ENCODE data around the gene C1QBP. TPM values are rescaled to one million over a fixed set of nuclear protein-coding genes. Genes with fewer than 3 reads are reported as not detected.

Gene C1QBP
- total and polyA plus RNA-seq, 2 of the 8 experiments (the other 6 are each of a cell fraction or from before 2014, with no cell fraction given), result 355 to 454 TPM

DNA sequence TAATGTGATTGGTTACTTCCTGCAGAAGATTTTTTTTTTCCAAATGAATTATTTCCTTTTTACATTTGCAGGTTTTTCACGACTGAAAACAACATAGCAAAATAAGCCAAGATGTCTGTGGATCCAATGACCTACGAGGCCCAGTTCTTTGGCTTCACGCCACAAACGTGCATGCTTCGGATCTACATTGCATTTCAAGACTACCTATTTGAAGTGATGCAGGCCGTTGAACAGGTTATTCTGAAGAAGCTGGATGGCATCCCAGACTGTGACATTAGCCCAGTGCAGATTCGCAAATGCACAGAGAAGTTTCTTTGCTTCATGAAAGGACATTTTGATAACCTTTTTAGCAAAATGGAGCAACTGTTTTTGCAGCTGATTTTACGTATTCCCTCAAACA, 49.8 kb upstream of the C1QBP start:
- TF ChIP-seq POU5F1 (IDR thresholded peaks at IDR 0.05; ENCODE audit: low read depth, low read length) (no peak), TAF7 (optimal IDR thresholded peaks at IDR 0.05; ENCODE audit: borderline replicate concordance, low read depth, low read length) (no peak), HDAC2 (IDR thresholded peaks at IDR 0.05; ENCODE audit: borderline replicate concordance in 1 of 2, low read depth in 2 of 2, low read length in 2 of 2) (no peak), KDM4A (IDR thresholded peaks at IDR 0.05; ENCODE audit: low read depth, low read length, severe bottlenecking) (no peak), ATF3 (IDR thresholded peaks at IDR 0.05; ENCODE audit: insufficient read depth, low read depth, low read length) (no peak), YY1 (IDR thresholded peaks at IDR 0.05; ENCODE audit: low read depth, low read length) (no peak), SIN3A (conservative IDR thresholded peaks at IDR 0.05 in 1 of 2, IDR thresholded peaks at IDR 0.05 in 1 of 2; ENCODE audit: low read depth in 1 of 2, low read length in 2 of 2) (no peak), FOSL1 (IDR thresholded peaks at IDR 0.05; ENCODE audit: insufficient read depth, low read depth, low read length) (no peak), CBX8 (IDR thresholded peaks at IDR 0.05; ENCODE audit: borderline replicate concordance, low read depth, low read length) (no peak), RBBP5 (IDR thresholded peaks at IDR 0.05; ENCODE audit: borderline replicate concordance, low read depth, low read length) (no peak), CHD1 (IDR thresholded peaks at IDR 0.05; ENCODE audit: low read depth, low read length) (no peak), BACH1 (IDR thresholded peaks at IDR 0.05; ENCODE audit: low read length) (no peak), ZNF274 (IDR thresholded peaks at IDR 0.05; ENCODE audit: borderline replicate concordance, extremely low read depth, low read length) (no peak)
- H3K36me3 ChIP-seq (ENCODE audit: control insufficient read depth in 2 of 4, insufficient read depth in 4 of 4, low read length in 3 of 4), result peaks cover 5 to 39% (median 25%) of the 10 kb centered on the region in 4 experiments
- ChIA-PET CTCF (ENCODE audit: partially characterized antibody) (no interaction called here), POLR2A (ENCODE audit: partially characterized antibody) (interaction anchor here (1.0 to 6.2 kb wide), 3 partner anchors 11 to 22 kb away, joined by 3 to 91 read pairs (median 69); partner anchors contain the start of gene DHX33)
- no peak overlapping the region for H2AFZ ChIP-seq (ENCODE audit: low read length)
- no peaks in the 10 kb centered on the region for H3K4me1 ChIP-seq (replicated peaks in 1 of 4; ENCODE audit: control insufficient read depth in 3 of 4, insufficient read depth in 4 of 4, low read length in 3 of 4)
- no peak overlapping the region for H4K91ac ChIP-seq (replicated peaks; ENCODE audit: insufficient read length, low read length)
- no peak overlapping the region for H3K18ac ChIP-seq (ENCODE audit: extremely low read depth, low read length)
- no peak overlapping the region for H2BK120ac ChIP-seq (replicated peaks; ENCODE audit: low read depth, low read length)
- no peak overlapping the region for H3K23ac ChIP-seq (ENCODE audit: insufficient read length)
- peaks cover 8 to 50% of the 10 kb centered on the region in 2 experiments for H3K79me2 ChIP-seq (ENCODE audit: control insufficient read depth in 1 of 2, insufficient read depth in 2 of 2, low read length in 2 of 2)
- peaks cover 2% of the 10 kb centered on the region; the same call in 1 of the 2 replicates for H3K79me1 ChIP-seq (ENCODE audit: low read depth, low read length)
- H3K27ac ChIP-seq (ENCODE audit: low read depth, low read length), result no peak overlapping the region
- H3K27me3 ChIP-seq (replicated peaks in 1 of 4; ENCODE audit: control insufficient read depth in 3 of 4, extremely low read depth in 1 of 4, insufficient read depth in 3 of 4, low read length in 3 of 4), result no peaks in the 10 kb centered on the region
- 82% methylated on average over 8 of the region's 8 CpGs; no CpG with 5 or more reads in 1 of the 2 experiments for WGBS, 2 experiments (ENCODE audit: extremely low coverage in 1 of 2, insufficient coverage in 1 of 2, insufficient read length in 1 of 2, insufficient replicate concordance in 2 of 2, low coverage in 1 of 2, low lambda C conversion rate in 2 of 2, missing lambda C conversion rate in 1 of 2)
- H2BK15ac ChIP-seq (ENCODE audit: low read length), result no peak overlapping the region
- no peak overlapping the region for H3K4ac ChIP-seq (replicated peaks; ENCODE audit: insufficient read length, low read depth, low read length)
- H2AK5ac ChIP-seq (ENCODE audit: low read depth, low read length), result no peak overlapping the region
- no peaks in the 10 kb centered on the region for H3K9me3 ChIP-seq (ENCODE audit: insufficient read depth in 2 of 2, low read depth in 1 of 2, low read length in 1 of 2)
- no peak overlapping the region for H3K4me3 ChIP-seq (ENCODE audit: extremely low read depth in 1 of 4, insufficient read depth in 2 of 4, low read depth in 3 of 4, low read length in 4 of 4)
- no peak overlapping the region for H4K8ac ChIP-seq (ENCODE audit: extremely low read depth, insufficient read depth, low read length)
- no peak overlapping the region for H3K56ac ChIP-seq (replicated peaks; ENCODE audit: insufficient read length, low read depth, low read length)
- H3K23me2 ChIP-seq (ENCODE audit: low read depth, low read length), result peaks cover 8% of the 10 kb centered on the region
- H2BK5ac ChIP-seq (ENCODE audit: low read depth, low read length), result no peak overlapping the region
- H4K5ac ChIP-seq (ENCODE audit: insufficient read length, low read depth, low read length), result no peak overlapping the region
- H2BK12ac ChIP-seq (ENCODE audit: low read depth, low read length), result no peak overlapping the region
- no peak for FAIRE-seq
- no peak overlapping the region for H3K4me2 ChIP-seq (ENCODE audit: insufficient read depth in 1 of 2, low read depth in 2 of 2, low read length in 2 of 2)
- H3K14ac ChIP-seq (ENCODE audit: insufficient read length), result no peak overlapping the region
- no peak for DNase-seq (ENCODE audit: low read depth in 1 of 2, low spot score in 2 of 2)
- no peak overlapping the region for H3K9ac ChIP-seq (replicated peaks in 1 of 4; ENCODE audit: extremely low read depth in 1 of 4, low read depth in 3 of 4, low read length in 3 of 4)
- H2BK20ac ChIP-seq (ENCODE audit: low read length), result no peak overlapping the region
- H4K20me1 ChIP-seq (replicated peaks in 1 of 2; ENCODE audit: control insufficient read depth in 1 of 2, insufficient read depth in 2 of 2, low read length in 2 of 2), result peaks cover 3 to 13% of the 10 kb centered on the region in 2 experiments

Measured in H1 (cell line).